ENCODE measurements around the gene PLCG1. TPM values are rescaled to one million over a fixed set of nuclear protein-coding genes. Genes with fewer than 3 reads are reported as not detected.

Gene PLCG1
- total and polyA plus RNA-seq, 2 of the 8 experiments (the other 6 are each of a cell fraction or from before 2014, with no cell fraction given): 103 to 154 TPM

DNA sequence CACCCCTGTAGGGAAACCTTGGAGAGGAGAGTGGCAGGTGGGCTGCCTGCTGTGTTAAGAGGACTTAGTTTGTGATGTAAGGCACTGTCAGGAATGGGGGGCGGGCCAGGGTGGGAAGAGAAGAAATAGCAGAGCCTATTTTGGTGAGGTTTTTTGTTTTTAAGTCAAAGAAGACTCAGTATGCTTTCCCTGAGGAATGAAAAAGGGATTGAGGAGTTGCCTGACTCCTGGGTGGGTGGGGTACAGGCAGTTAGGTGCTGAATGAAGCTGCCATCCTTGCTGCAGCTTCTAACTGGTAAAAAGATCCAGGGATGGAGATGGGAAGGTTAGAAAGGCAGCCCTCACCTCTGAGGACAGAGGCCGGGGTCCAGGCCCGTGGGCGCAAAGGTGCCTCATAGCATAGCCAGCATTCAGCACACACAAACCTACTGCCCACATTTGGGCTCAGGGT, 37.9 kb downstream of the PLCG1 start:
- no peak overlapping the region for H3K14ac ChIP-seq (ENCODE audit: insufficient read length)
- no peak overlapping the region for H3K9ac ChIP-seq (replicated peaks in 1 of 4; ENCODE audit: extremely low read depth in 1 of 4, low read depth in 3 of 4, low read length in 3 of 4)
- no peak overlapping the region for H3K18ac ChIP-seq (ENCODE audit: extremely low read depth, low read length)
- no peak overlapping the region for H3K27ac ChIP-seq (ENCODE audit: low read depth, low read length)
- peaks cover 24 to 57% (median 45%) of the 10 kb centered on the region in 4 experiments for H3K36me3 ChIP-seq (ENCODE audit: control insufficient read depth in 2 of 4, insufficient read depth in 4 of 4, low read length in 3 of 4)
- H2BK12ac ChIP-seq (ENCODE audit: low read depth, low read length): no peak overlapping the region
- H3K4me3 ChIP-seq (ENCODE audit: extremely low read depth in 1 of 4, insufficient read depth in 2 of 4, low read depth in 3 of 4, low read length in 4 of 4): no peak overlapping the region
- no peak overlapping the region for H3K23ac ChIP-seq (ENCODE audit: insufficient read length)
- peaks cover 0 to 4% (median 0%) of the 10 kb centered on the region in 4 experiments; a peak in 1 of 7 replicates for H3K4me1 ChIP-seq (replicated peaks in 1 of 4; ENCODE audit: control insufficient read depth in 3 of 4, insufficient read depth in 4 of 4, low read length in 3 of 4)
- H3K27me3 ChIP-seq (replicated peaks in 1 of 4; ENCODE audit: control insufficient read depth in 3 of 4, extremely low read depth in 1 of 4, insufficient read depth in 3 of 4, low read length in 3 of 4): no peaks in the 10 kb centered on the region
- ChIA-PET POLR2A (ENCODE audit: partially characterized antibody) (no interaction called here), CTCF (ENCODE audit: partially characterized antibody) (interaction anchor here (0.8 to 7.3 kb wide), 7 partner anchors 10 to 183 kb away, joined by 3 to 112 read pairs (median 4); partner anchors contain the start of gene LPIN3)
- H3K9me3 ChIP-seq (ENCODE audit: insufficient read depth in 2 of 2, low read depth in 1 of 2, low read length in 1 of 2): no peaks in the 10 kb centered on the region
- H2BK120ac ChIP-seq (replicated peaks; ENCODE audit: low read depth, low read length): no peak overlapping the region
- FAIRE-seq (no peak), DNase-seq (ENCODE audit: low read depth in 1 of 2, low spot score in 2 of 2) (peak in 1 of 2 experiments; percentile 11)
- no peak overlapping the region for H3K56ac ChIP-seq (replicated peaks; ENCODE audit: insufficient read length, low read depth, low read length)
- no peak overlapping the region for H4K8ac ChIP-seq (ENCODE audit: extremely low read depth, insufficient read depth, low read length)
- no peak overlapping the region for H4K91ac ChIP-seq (replicated peaks; ENCODE audit: insufficient read length, low read length)
- H4K5ac ChIP-seq (ENCODE audit: insufficient read length, low read depth, low read length): no peak overlapping the region
- no peak overlapping the region for H3K4me2 ChIP-seq (ENCODE audit: insufficient read depth in 1 of 2, low read depth in 2 of 2, low read length in 2 of 2)
- H2AFZ ChIP-seq (ENCODE audit: low read length): no peak overlapping the region
- no peak overlapping the region for H2BK15ac ChIP-seq (ENCODE audit: low read length)
- H2BK5ac ChIP-seq (ENCODE audit: low read depth, low read length): no peak overlapping the region
- H4K20me1 ChIP-seq (replicated peaks in 1 of 2; ENCODE audit: control insufficient read depth in 1 of 2, insufficient read depth in 2 of 2, low read length in 2 of 2): peaks cover 12% of the 10 kb centered on the region in 2 experiments
- no peak overlapping the region for H2BK20ac ChIP-seq (ENCODE audit: low read length)
- no peak overlapping the region for H2AK5ac ChIP-seq (ENCODE audit: low read depth, low read length)
- WGBS, 2 experiments (ENCODE audit: extremely low coverage in 1 of 2, insufficient coverage in 1 of 2, insufficient read length in 1 of 2, insufficient replicate concordance in 2 of 2, low coverage in 1 of 2, low lambda C conversion rate in 2 of 2, missing lambda C conversion rate in 1 of 2): 93% methylated on average over 4 of the region's 4 CpGs; no CpG with 5 or more reads in 1 of the 2 experiments
- no peaks in the 10 kb centered on the region for H3K23me2 ChIP-seq (ENCODE audit: low read depth, low read length)
- no peaks in the 10 kb centered on the region for H3K79me2 ChIP-seq (ENCODE audit: control insufficient read depth in 1 of 2, insufficient read depth in 2 of 2, low read length in 2 of 2)
- H3K79me1 ChIP-seq (ENCODE audit: low read depth, low read length): no peaks in the 10 kb centered on the region; the same call in 1 of the 2 replicates
- H3K4ac ChIP-seq (replicated peaks; ENCODE audit: insufficient read length, low read depth, low read length): no peak overlapping the region
- TF ChIP-seq EGR1 (IDR thresholded peaks at IDR 0.05; ENCODE audit: borderline replicate concordance, low read depth, low read length) (no peak), POU5F1 (IDR thresholded peaks at IDR 0.05; ENCODE audit: low read depth, low read length) (no peak), YY1 (IDR thresholded peaks at IDR 0.05; ENCODE audit: low read depth, low read length) (no peak), MAFK (IDR thresholded peaks at IDR 0.05; ENCODE audit: low read depth, low read length) (no peak), ASH2L (IDR thresholded peaks at IDR 0.05; ENCODE audit: low read length) (no peak), POLR2AphosphoS5 (IDR thresholded peaks at IDR 0.05; ENCODE audit: low read depth, low read length) (no peak), TEAD4 (IDR thresholded peaks at IDR 0.05; ENCODE audit: low read depth, low read length) (no peak), POLR2A (IDR thresholded peaks at IDR 0.05; ENCODE audit: control extremely low read depth in 1 of 2, low read depth in 2 of 2, low read length in 2 of 2) (no peak), RXRA (IDR thresholded peaks at IDR 0.05; ENCODE audit: insufficient read depth, low read depth, low read length) (no peak), RAD21 (IDR thresholded peaks at IDR 0.05 in 1 of 2, conservative IDR thresholded peaks at IDR 0.05 in 1 of 2; ENCODE audit: low read depth in 2 of 2, low read length in 2 of 2) (no peak), KDM4A (IDR thresholded peaks at IDR 0.05; ENCODE audit: low read depth, low read length, severe bottlenecking) (no peak), TBP (IDR thresholded peaks at IDR 0.05; ENCODE audit: low read depth, low read length) (no peak)
- TF ChIP-seq, protein P1, sequence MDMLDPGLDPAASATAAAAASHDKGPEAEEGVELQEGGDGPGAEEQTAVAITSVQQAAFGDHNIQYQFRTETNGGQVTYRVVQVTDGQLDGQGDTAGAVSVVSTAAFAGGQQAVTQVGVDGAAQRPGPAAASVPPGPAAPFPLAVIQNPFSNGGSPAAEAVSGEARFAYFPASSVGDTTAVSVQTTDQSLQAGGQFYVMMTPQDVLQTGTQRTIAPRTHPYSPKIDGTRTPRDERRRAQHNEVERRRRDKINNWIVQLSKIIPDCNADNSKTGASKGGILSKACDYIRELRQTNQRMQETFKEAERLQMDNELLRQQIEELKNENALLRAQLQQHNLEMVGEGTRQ (IDR thresholded peaks at IDR 0.05; ENCODE audit: low read length): no peak
